IMR-90 (cell line): ENCODE data around the gene ARPC5. TPM values are rescaled to one million over a fixed set of nuclear protein-coding genes. Genes with fewer than 3 reads are reported as not detected.

Source experiments
- ATAC-seq: fragments of 200-7000 bp; cut with Tn5 transposase; 2 replicates; pipeline ENCODE4 v1.9.1; 2020; ENCODE audit warnings: low read depth, mild to moderate bottlenecking, moderate library complexity
- BruUV-seq: library from RNA; stranded (reverse); fragments of 400-500 nt; replicated peaks from 2 replicates; lab custom pipeline; 2021; lab: Mats Ljungman, UMichigan
- CTCF ChIA-PET: fragments of 300-600 bp; formaldehyde crosslinking; extraction: SDS; loops from one replicate; lab custom pipeline; 2021; ENCODE audit warnings: antibody characterized with exemption; lab: Yijun Ruan, JAX
- POLR2A ChIA-PET: fragments of 300-600 bp; sonication (Branson Sonifier 250); formaldehyde crosslinking; loops from one replicate; lab custom pipeline; 2022; ENCODE audit warnings: antibody characterized with exemption; ENCODE audit not compliant: unreplicated experiment; lab: Charles Lee
- DNase-seq: peaks from one replicate; pipeline ENCODE4 v3.0.0; 2013
- H2AFZ ChIP-seq: replicated peaks from 2 replicates; pipeline ENCODE3; 2013; ENCODE audit warnings: low read length, mild to moderate bottlenecking; ENCODE audit not compliant: poor library complexity
- H2AK5ac ChIP-seq: 2 replicates; pipeline ENCODE4 v1.6.1; 2013; ENCODE audit warnings: low read depth, low read length, inconsistent platforms
- H2AK9ac ChIP-seq: replicated peaks from 2 replicates; pipeline ENCODE3; 2013; ENCODE audit warnings: mild to moderate bottlenecking, low read depth, low read length, moderate library complexity; ENCODE audit not compliant: poor library complexity
- H2BK120ac ChIP-seq: 2 replicates; pipeline ENCODE4 v1.6.1; 2013; ENCODE audit warnings: low read depth, low read length, inconsistent platforms
- H2BK15ac ChIP-seq: 3 replicates; pipeline ENCODE4 v1.6.1; 2013; ENCODE audit warnings: low read depth, low read length, inconsistent platforms
- H2BK20ac ChIP-seq: 2 replicates; pipeline ENCODE4 v1.6.1; 2013; ENCODE audit warnings: low read depth, mild to moderate bottlenecking, inconsistent platforms, low read length, moderate library complexity
- H2BK5ac ChIP-seq: 2 replicates; pipeline ENCODE4 v1.6.1; 2013; ENCODE audit warnings: mild to moderate bottlenecking, low read depth, low read length, inconsistent platforms; ENCODE audit not compliant: poor library complexity, severe bottlenecking
- H3K14ac ChIP-seq: replicated peaks from 2 replicates; pipeline ENCODE4 v1.6.1; 2013; ENCODE audit warnings: low read depth, low read length, inconsistent platforms
- H3K18ac ChIP-seq: 2 replicates; pipeline ENCODE4 v1.6.1; 2013; ENCODE audit warnings: low read depth, low read length, control low read depth
- H3K23ac ChIP-seq: 2 replicates; pipeline ENCODE4 v1.6.1; 2013; ENCODE audit warnings: low read depth, low read length, inconsistent platforms
- H3K27ac ChIP-seq: 2 replicates; pipeline ENCODE4 v1.5.1; 2013; ENCODE audit warnings: mild to moderate bottlenecking, control low read depth, low read length; ENCODE audit not compliant: insufficient read depth
- H3K27me3 ChIP-seq: 2 replicates; pipeline ENCODE4 v1.6.1; 2013; ENCODE audit warnings: low read length; ENCODE audit not compliant: control insufficient read depth, insufficient read depth
- H3K36me3 ChIP-seq: 2 replicates; pipeline ENCODE4 v1.6.1; 2013; ENCODE audit warnings: low read length, mixed read lengths; ENCODE audit not compliant: control insufficient read depth, insufficient read depth
- H3K4ac ChIP-seq: 2 replicates; pipeline ENCODE4 v1.6.1; 2013; ENCODE audit warnings: low read depth, low read length, inconsistent platforms
- H3K4me1 ChIP-seq: 2 replicates; pipeline ENCODE4 v1.6.1; 2013; ENCODE audit warnings: low read length, mixed read lengths; ENCODE audit not compliant: control insufficient read depth, insufficient read depth
- H3K4me2 ChIP-seq: 2 replicates; pipeline ENCODE4 v1.6.1; 2013; ENCODE audit warnings: low read depth, mild to moderate bottlenecking, control low read depth, low read length, moderate library complexity
- H3K4me3 ChIP-seq: 2 replicates; pipeline ENCODE4 v1.5.1; 2013; ENCODE audit warnings: low read depth, mild to moderate bottlenecking, control low read depth, low read length, moderate library complexity; ENCODE audit not compliant: insufficient read depth
- H3K56ac ChIP-seq: 2 replicates; pipeline ENCODE4 v1.6.1; 2013; ENCODE audit warnings: low read length, inconsistent platforms; ENCODE audit not compliant: insufficient read depth; ENCODE audit errors: extremely low read depth
- H3K79me1 ChIP-seq, 2 experiments: 2 replicates each; pipeline ENCODE4 v1.6.1; 2013; ENCODE audit warnings: low read length in 2 of 2, inconsistent platforms in 1 of 2, low read depth in 1 of 2
- H3K9ac ChIP-seq: 2 replicates; pipeline ENCODE4 v1.6.1; 2013; ENCODE audit warnings: low read depth, low read length, control low read depth
- H3K9me1 ChIP-seq: 2 replicates; pipeline ENCODE4 v1.6.1; 2013; ENCODE audit warnings: low read length, inconsistent platforms; ENCODE audit not compliant: insufficient read depth
- H3K9me3 ChIP-seq: 2 replicates; pipeline ENCODE4 v1.6.1; 2013; ENCODE audit warnings: low read length; ENCODE audit not compliant: control insufficient read depth, insufficient read depth
- H4K20me1 ChIP-seq: 2 replicates; pipeline ENCODE4 v1.6.1; 2013; ENCODE audit warnings: low read length, inconsistent platforms; ENCODE audit not compliant: insufficient read depth
- H4K5ac ChIP-seq: 2 replicates; pipeline ENCODE4 v1.6.1; 2013; ENCODE audit warnings: mild to moderate bottlenecking, low read depth, low read length, control low read depth
- H4K8ac ChIP-seq, 2 experiments: 2 replicates each; pipeline ENCODE4 v1.6.1; 2013; ENCODE audit warnings: low read depth in 2 of 2, low read length in 2 of 2, control low read depth in 1 of 2, inconsistent platforms in 1 of 2
- H4K91ac ChIP-seq: 2 replicates; pipeline ENCODE4 v1.6.1; 2013; ENCODE audit warnings: low read depth, low read length, inconsistent platforms; ENCODE audit not compliant: insufficient read depth
- BHLHE40 ChIP-seq: fragments of 150-350 bp; IDR thresholded peaks from 2 replicates; pipeline ENCODE4 v1.6.1; 2016; ENCODE audit warnings: mild to moderate bottlenecking, low read depth, low read length
- CEBPB ChIP-seq: IDR thresholded peaks from 2 replicates; pipeline ENCODE4 v1.6.1; 2012; ENCODE audit warnings: low read depth, low read length, improper control_type of control experiment
- CHD1 ChIP-seq: IDR thresholded peaks from 2 replicates; pipeline ENCODE4 v1.6.1; 2012; ENCODE audit warnings: low read depth, low read length, improper control_type of control experiment
- CTCF ChIP-seq: conservative IDR thresholded peaks from 2 replicates; pipeline ENCODE4 v1.5.1; 2012; ENCODE audit warnings: mild to moderate bottlenecking, low read depth, low read length, improper control_type of control experiment
- MAFK ChIP-seq: IDR thresholded peaks from 2 replicates; pipeline ENCODE4 v1.6.1; 2012; ENCODE audit warnings: low read depth, low read length, improper control_type of control experiment
- MAZ ChIP-seq: IDR thresholded peaks from 2 replicates; pipeline ENCODE4 v1.6.1; 2012; ENCODE audit warnings: low read depth, mild to moderate bottlenecking, low read length, improper control_type of control experiment, moderate library complexity, borderline replicate concordance
- NFE2L2 ChIP-seq: fragments of 150-350 bp; IDR thresholded peaks from 2 replicates; pipeline ENCODE4 v1.6.1; 2016; ENCODE audit warnings: low read depth, mild to moderate bottlenecking, low read length
- POLR2A ChIP-seq: IDR thresholded peaks from 2 replicates; pipeline ENCODE4 v1.6.1; 2012; ENCODE audit warnings: mild to moderate bottlenecking, low read depth, low read length
- RAD21 ChIP-seq: IDR thresholded peaks from 2 replicates; pipeline ENCODE4 v1.6.1; 2012; ENCODE audit warnings: low read length, improper control_type of control experiment
- RCOR1 ChIP-seq: IDR thresholded peaks from 2 replicates; pipeline ENCODE4 v1.6.1; 2012; ENCODE audit warnings: mild to moderate bottlenecking, low read length, improper control_type of control experiment; ENCODE audit not compliant: insufficient replicate concordance
- RFX5 ChIP-seq: IDR thresholded peaks from 2 replicates; pipeline ENCODE4 v1.8.0; 2012; ENCODE audit warnings: low read depth, mild to moderate bottlenecking, low read length, moderate library complexity
- SMC3 ChIP-seq: fragments of 150-350 bp; IDR thresholded peaks from 2 replicates; pipeline ENCODE4 v1.6.1; 2016; ENCODE audit warnings: low read depth, mild to moderate bottlenecking, antibody characterized with exemption, low read length, moderate library complexity
- WGBS, 2 experiments: methylation state at CpG; one replicate each; pipeline versions ENCODE4 v1.1.5 to v1.1.7; 2013; ENCODE audit warnings: missing lambda C conversion rate in 2 of 2; ENCODE audit not compliant: insufficient read length in 1 of 2; ENCODE audit errors: extremely low coverage in 2 of 2; 5-methylcytosine and 5-hydroxymethylcytosine counted together
- dilution Hi-C: fragments of 300-500 bp; cut with HindIII; formaldehyde crosslinking; loops from one replicate; pipeline ENCODE4 v1.14.3; 2018; ENCODE audit warnings: low sequenced_read_pairs; ENCODE audit not compliant: unreplicated experiment
- in situ Hi-C: fragments of 300-500 bp; cut with MboI; formaldehyde crosslinking; loops from 3 replicates; pipeline ENCODE4 v1.14.3; 2019; ENCODE audit warnings: low sequenced_read_pairs, inconsistent platforms, mixed read lengths
- intact Hi-C: fragments of 100-400 bp; cut with micrococcal nuclease; formaldehyde crosslinking; loops from 2 replicates; pipeline ENCODE4 v1.10.0; 2022
- polyA plus RNA-seq, 3 experiments: library from polyadenylated mRNA; depleted of rRNA; stranded (reverse); fragments of >200 nt; gene quantifications; 2 replicates each; pipeline ENCODE4 v1.2.3, GENCODE V29; 2012; ENCODE audit warnings: low replicate concordance in 1 of 3
- total RNA-seq: library from RNA; depleted of rRNA; stranded (reverse); fragments of >200 nt; gene quantifications from 2 replicates; pipeline ENCODE4 v1.2.3, GENCODE V29; 2012
- TF ChIP-seq, protein P1 (sequence below): fragments of 150-350 bp; IDR thresholded peaks from 2 replicates; pipeline ENCODE4 v1.6.1; 2017; ENCODE audit warnings: mild to moderate bottlenecking, antibody characterized with exemption, low read length, low read depth

ARPC5 gene
- total and polyA plus RNA-seq, 2 of the 4 experiments (the other 2 are of a cell fraction), result 132 to 212 TPM

- CTCF ChIA-PET, result no interaction called here
- no peak overlapping the region for H2BK120ac ChIP-seq
- no peaks in the 10 kb centered on the region for H3K9me3 ChIP-seq
- H3K9me1 ChIP-seq, result peaks cover 12% of the 10 kb centered on the region
- no peak overlapping the region for H3K4ac ChIP-seq
- no peaks in the 10 kb centered on the region for H3K27me3 ChIP-seq
- H4K20me1 ChIP-seq, result no peaks in the 10 kb centered on the region
- no peak overlapping the region for H2AK5ac ChIP-seq
- no peak overlapping the region for H3K14ac ChIP-seq
- no peak overlapping the region for H3K9ac ChIP-seq
- no peak overlapping the region for H2AFZ ChIP-seq
- in situ Hi-C loops (no loop called here), intact Hi-C loops (no loop called here), dilution Hi-C loops (no loop called here)
- H2BK5ac ChIP-seq, result no peak overlapping the region
- no peak overlapping the region for H4K91ac ChIP-seq
- no peak overlapping the region for H3K4me3 ChIP-seq
- POLR2A ChIA-PET, result no interaction called here
- no peak overlapping the region for H3K18ac ChIP-seq
- peaks cover 19% of the 10 kb centered on the region for H3K4me1 ChIP-seq
- no peak overlapping the region for H3K4me2 ChIP-seq
- ATAC-seq (no peak), DNase-seq (no peak)
- H2AK9ac ChIP-seq, result no peak overlapping the region
- H2BK15ac ChIP-seq, result no peak overlapping the region
- no CpG with 5 or more reads among the region's 3 CpGs for WGBS, 2 experiments
- H3K27ac ChIP-seq, result no peak overlapping the region
- no TSS peak for BruUV-seq
- peaks cover 0 to 4% of the 10 kb centered on the region in 2 experiments; a peak in 2 of 4 replicates for H3K79me1 ChIP-seq
- H4K8ac ChIP-seq, result no peak overlapping the region
- no peak overlapping the region for H3K23ac ChIP-seq
- H4K5ac ChIP-seq, result no peak overlapping the region
- no peak overlapping the region for H3K56ac ChIP-seq
- TF ChIP-seq BHLHE40 (no peak), CEBPB (no peak), CTCF (no peak), NFE2L2 (no peak), CHD1 (no peak), SMC3 (no peak), RAD21 (no peak), MAZ (no peak), RFX5 (no peak), MAFK (no peak), POLR2A (no peak), RCOR1 (no peak)
- TF ChIP-seq, protein P1, sequence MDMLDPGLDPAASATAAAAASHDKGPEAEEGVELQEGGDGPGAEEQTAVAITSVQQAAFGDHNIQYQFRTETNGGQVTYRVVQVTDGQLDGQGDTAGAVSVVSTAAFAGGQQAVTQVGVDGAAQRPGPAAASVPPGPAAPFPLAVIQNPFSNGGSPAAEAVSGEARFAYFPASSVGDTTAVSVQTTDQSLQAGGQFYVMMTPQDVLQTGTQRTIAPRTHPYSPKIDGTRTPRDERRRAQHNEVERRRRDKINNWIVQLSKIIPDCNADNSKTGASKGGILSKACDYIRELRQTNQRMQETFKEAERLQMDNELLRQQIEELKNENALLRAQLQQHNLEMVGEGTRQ, result no peak
- H2BK20ac ChIP-seq, result no peak overlapping the region
- H3K36me3 ChIP-seq, result no peaks in the 10 kb centered on the region
These were observed 23.2 kb downstream of the ARPC5 start for GRCh38 chr1:183612407-183612806.
